K562 (cell line): ENCODE measurements around the gene ASIC5. TPM values are rescaled to one million over a fixed set of nuclear protein-coding genes. Genes with fewer than 3 reads are reported as not detected.

Source experiments
- KLF10 ChIP-seq: fragments of 250-450 bp; sonication (Bioruptor Pico); IDR thresholded peaks from 2 replicates; pipeline ENCODE4 v1.6.1; 2021; ENCODE audit warnings: matching md5 sums
- ZBTB40 ChIP-seq, 2 experiments: fragments of 450-650 bp in 1 of 2; sonication (generic) in 1 of 2; formaldehyde crosslinking in 1 of 2; IDR thresholded peaks; 2 replicates each; pipeline versions ENCODE4 v1.7.1 to v1.9.0; 2016 to 2022; ENCODE audit warnings: inconsistent platforms in 1 of 2, mild to moderate bottlenecking in 1 of 2, missing genetic modification reagents in 1 of 2
- polyA plus RNA-seq, 8 experiments: library from polyadenylated mRNA; depleted of rRNA in 4 of 8; stranded (reverse) in 5 of 8; unstranded in 3 of 8; fragments of >200 nt; fragmentation: Nextera tagmentation in 2 of 8; fragmentation: Illumina TruSeq in 1 of 8; extraction: Ambion mirVana in 2 of 8; extraction: Trizol in 1 of 8; gene quantifications; 2 replicates each; pipeline versions ENCODE4 v1.2.1 to v1.2.3, GENCODE V29; 2011 to 2014; ENCODE audit warnings: inconsistent platforms in 1 of 8, missing spikeins in 1 of 8
- total RNA-seq, 7 experiments: library from RNA; depleted of rRNA in 6 of 7; stranded (reverse); fragments of >200 nt in 6 of 7; fragmentation: Illumina TruSeq in 2 of 7; extraction: Trizol in 2 of 7; gene quantifications; 2 replicates each; pipeline versions ENCODE4 v1.2.1 to v1.2.3, GENCODE V29; 2011 to 2021; ENCODE audit warnings: low replicate concordance in 1 of 7

Gene ASIC5
- total and polyA plus RNA-seq, 9 of the 15 experiments (the other 6 are each of a cell fraction or from before 2014, with no cell fraction given), result not detected

DNA sequence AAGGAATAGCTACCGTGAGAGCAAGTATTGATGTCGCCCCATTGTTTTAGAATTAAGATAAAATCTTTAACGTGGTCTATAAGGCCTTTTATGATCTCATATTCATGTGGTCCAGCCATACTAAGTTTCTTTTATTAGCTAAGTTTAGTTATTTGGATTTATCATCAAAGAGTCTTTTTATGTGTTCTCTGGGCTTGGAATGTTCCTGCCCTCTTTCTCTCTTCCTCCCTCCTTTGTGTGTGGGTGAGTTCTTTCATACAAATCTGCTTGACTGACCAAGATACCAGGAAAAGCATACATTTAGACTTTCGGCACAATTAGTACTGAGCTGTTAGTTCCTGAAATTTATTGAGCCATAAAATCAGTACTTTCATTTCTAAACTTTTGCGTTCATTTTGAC lies 48.7 kb upstream of the ASIC5 start (continued):
- TF ChIP-seq ZBTB40 (IDR thresholded peaks at IDR 0.05) (no peak), ZBTB40 (CRISPR knock-in tag; IDR thresholded peaks at IDR 0.05) (no peak), KLF10 (CRISPR knock-in tag) (no peak)
